Ramos (cell line): ENCODE measurements around the gene DPYD.

ENCODE experiments used
- in situ Hi-C: fragments of 300-500 bp; cut with MboI; formaldehyde crosslinking; loops from one replicate; pipeline ENCODE4 v1.14.3; 2022; ENCODE audit warnings: low sequenced_read_pairs; ENCODE audit not compliant: unreplicated experiment

Gene DPYD

DNA sequence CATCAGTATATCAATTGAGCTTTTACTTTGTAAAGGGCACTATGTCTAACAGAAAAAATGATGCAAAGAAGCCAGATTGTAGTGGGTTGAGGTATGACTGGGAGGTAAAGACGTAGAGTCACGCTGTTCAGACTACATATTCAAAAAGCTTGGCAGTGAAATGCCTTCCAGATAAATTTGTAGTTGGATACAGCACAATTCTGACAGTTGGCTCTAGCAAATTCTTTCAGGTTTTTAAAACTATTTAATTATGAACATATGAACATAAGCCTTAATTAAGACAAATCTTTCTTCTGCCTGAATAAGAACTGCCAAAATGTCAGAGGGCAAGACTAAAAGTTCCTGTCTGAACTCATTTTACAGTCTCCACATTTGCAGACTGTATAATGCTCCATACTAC lies 118.8 kb downstream of the DPYD start:
- in situ Hi-C loops, result no loop called here

DNA sequence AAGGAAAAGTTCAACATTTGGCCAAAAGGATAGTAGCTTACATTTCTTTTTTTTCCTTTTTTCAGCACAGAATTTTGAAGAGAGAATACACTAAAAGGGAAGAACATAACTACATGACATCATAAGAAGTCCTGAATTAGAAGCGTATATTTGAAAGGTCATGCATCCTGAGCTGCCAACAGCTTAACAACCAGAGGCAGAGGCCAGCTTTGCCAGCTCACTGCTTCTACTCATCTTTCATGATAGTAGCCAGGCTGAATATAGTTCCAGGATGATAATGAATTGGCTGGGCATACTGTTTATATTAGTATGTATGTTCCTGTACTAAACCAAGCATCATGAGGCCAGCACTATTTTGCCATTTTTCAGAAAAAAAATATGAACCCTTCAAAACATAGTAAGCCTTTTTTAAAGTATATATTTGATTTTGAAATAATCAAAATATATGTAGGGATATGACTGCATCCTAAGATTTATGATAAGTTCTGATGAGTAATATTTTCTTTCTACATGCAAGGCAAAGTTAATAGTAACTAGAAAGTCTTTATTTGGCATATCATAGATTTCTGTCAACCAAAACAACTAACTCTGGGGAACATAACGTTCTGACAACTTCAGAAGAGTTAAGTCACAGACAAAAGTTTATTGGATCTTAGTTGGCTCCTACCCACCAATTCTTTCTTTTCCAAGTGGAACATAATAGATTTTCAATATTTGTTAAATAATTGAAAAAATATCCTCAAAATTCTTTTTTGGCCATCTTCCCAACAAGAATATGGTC lies 123.2 kb downstream of the DPYD start:
- in situ Hi-C loops, result no loop called here

DNA sequence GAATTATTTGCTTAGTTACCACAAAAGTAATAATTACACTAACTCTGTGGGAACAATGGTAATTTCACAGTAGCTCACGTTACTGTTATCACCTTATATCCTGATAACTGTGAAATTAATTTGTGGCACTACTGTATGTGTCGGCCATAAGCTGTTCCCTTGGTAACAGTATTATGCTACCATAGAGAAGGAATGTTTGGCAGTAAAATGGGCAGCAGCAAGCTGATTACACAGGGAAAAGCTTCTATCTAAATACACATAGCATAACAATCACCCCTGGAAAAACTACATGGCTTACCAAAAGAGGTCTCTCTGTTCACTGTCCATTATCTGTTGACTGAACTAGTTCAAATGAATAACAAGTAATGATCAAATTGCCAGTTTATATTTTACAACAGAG lies 124.1 kb downstream of the DPYD start:
- in situ Hi-C loops, result no loop called here

DNA sequence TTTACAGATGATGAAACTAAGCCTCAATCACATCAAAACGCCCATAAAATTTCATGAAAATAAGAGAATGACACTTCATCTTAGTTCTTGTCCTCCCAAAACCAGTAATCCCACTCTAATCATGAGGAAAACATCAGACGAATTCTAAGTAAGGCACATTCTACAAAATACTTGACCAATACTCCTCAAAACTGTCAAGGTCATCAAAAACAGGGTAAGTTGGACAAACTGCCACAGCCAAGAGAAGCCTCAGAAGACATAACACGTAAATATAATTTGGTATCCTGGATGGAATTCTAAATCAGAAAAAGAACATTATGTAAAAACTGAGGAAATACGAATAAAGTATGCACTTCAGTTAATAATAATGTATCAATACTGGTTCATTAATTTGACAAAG lies 128.2 kb downstream of the DPYD start:
- in situ Hi-C loops, result no loop called here

DNA sequence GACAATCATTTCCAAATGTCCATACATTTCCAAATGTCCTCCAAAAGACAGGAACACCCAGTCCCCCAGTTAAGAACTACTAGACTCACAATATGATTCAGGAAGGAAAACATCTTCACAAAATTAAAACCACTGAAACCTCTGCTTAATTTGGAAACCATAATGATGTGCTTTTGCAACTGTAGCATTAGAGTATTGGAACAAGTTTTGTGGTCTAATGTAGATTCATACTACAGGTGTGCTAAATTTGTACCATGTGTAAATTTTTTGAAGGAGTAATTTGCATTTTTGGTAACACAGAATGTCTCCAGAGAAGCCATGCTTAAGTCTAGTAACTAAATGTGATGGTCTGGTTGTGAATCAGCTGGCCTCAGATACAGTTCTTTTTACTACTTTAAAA lies 129.6 kb downstream of the DPYD start:
- in situ Hi-C loops, result no loop called here

DNA sequence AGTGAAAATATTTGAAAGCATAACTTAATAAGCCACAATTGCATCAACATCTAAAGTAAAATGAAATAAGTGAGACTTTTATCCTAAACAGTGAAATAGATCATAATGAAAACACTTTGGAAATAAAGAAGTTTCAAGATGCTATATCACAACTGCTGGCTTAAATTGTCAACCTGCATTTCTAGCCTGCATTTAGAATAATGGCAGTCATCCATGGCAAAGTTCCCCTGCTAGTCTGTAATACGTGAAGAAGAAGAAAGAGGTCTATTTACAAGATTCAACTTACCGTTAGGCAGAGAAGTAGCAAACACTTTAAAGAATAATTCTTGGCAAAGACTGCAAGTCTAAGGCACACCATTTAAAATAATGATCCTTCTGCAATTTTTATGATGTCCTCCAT lies 133.6 kb downstream of the DPYD start:
- in situ Hi-C loops, result no loop called here

DNA sequence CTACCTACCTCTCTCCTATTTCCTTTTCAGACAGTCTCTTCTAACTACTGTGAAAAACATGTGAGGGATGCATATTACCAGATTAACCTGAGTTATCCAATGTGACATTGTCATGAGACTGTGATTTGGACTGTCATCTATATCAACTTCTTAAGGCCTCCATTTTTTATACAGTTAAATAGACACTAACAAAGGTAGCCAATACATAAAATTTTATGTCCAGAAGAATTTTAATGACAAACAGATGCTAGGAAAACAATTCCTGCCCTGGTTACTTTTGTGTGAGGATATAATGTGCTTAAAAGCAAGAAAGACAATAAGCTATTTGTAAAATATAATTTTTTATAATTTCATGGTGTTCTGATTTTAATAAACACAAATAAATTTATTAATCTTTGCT lies 136.2 kb downstream of the DPYD start:
- in situ Hi-C loops, result no loop called here

DNA sequence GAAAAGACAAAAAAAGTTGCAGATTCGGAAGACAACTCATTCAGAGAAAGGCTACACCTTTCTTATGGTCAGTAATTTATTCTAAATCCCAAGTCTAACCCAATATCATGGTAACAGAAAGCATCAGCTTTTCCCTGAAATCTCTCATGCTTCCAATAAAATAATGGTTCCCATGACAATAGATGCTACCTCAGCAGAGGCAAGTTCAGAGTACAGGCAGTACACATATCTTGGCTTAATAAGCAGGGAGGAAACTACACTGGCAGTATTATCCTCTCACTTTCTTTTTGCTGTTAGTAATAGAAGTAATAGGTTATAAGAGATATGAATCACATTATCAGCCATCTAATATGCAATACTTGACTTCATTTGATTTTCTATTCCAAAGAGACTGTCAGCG lies 137.1 kb downstream of the DPYD start:
- in situ Hi-C loops, result no loop called here

DNA sequence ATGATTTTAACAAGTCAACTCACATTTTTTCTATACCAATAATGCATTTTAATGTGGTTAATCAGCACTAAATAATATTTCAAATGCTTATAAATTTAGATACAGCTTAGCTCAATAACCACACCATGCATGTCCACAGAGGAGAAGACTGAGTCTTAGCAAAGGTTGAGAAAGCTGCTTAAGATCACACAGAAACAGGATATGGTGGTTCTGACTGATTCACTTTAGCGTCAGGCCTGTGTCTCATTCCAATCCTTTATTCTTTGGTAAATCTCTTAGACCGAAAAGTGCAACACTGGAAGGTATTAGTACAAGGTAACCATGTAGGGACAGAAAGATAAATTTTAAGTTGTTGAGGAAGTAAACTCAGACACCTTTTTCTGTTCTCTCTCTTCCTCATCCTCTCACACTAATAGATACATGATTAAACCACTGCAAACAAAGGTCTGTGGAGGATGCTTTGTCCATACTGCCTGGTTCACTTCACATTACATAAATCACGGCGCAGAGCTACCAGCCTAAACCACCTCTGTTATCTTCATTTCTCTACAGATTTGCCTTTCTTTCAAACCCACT lies 139.0 kb downstream of the DPYD start:
- in situ Hi-C loops, result no loop called here

DNA sequence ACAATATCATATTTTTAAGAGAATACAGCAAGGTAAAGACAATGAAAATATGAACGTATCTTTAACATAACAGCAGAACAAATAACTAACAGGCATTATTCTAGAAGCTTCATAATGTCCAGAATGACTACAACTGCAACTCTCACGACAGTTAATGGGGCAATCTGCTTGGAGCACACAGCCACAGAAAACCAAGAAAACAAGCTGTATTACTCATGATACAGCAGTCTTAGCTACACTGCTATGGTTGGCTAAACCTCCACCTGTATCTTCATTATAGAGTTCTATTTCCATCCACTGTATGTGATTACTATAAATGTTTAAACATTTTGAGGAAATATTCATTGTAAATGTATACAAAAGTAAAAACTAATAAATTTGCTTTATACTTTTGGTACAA lies 139.9 kb downstream of the DPYD start:
- in situ Hi-C loops, result no loop called here

DNA sequence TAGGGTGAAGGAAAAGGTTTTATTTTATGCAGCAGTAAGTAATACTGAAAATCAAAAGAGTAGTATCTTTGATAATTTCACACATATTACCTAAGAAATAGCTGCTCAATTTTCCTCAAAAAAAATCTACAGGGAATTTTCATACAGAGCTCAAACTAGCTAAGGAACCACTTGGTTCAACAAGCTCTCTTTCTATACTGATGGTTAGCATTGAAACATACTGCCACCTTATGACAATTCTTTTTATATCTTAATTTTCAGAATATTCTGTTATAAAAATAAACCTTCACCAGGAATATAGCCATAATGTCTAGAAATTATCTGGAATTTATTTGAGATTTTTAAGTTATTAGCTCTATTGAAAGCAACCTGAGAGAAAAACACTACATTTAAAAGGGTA lies 142.1 kb downstream of the DPYD start:
- in situ Hi-C loops, result no loop called here

DNA sequence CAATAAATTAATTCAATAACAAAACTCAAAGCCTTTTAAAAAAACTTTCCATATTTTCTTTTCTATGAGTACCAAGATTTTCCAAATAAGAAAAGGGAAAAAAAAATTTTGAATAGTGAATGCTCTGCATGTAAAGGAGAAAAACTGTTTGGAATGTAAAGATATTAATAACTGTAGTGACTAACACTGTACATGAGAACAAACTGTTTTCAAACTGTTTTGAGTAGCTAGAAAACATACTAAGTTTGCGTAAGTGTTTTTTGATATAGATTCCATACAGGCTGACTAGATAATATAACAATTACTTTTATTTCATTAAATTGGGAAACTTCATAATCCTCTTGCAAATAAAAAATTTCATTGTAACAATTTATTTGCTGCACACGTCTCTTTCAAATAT lies 150.5 kb downstream of the DPYD start:
- in situ Hi-C loops, result no loop called here

DNA sequence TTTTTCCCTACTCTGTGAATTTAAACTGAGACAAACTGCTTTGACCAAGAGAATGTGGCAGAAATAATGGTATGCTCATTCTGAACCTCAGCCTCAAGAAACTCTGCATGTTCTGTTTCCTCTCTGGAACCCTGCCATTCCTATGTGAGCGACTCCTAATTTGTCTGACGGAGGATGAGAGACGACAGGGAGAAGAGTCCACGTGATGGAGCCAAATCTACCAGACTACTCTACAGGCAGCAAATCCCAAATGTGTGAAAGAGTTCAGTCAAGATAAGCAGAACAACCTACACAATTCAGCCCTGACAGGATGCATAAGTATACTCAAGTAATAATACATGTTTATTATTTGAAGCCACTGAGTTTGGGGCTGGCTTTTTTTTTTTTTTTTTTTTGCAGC lies 153.5 kb downstream of the DPYD start:
- in situ Hi-C loops, result no loop called here

DNA sequence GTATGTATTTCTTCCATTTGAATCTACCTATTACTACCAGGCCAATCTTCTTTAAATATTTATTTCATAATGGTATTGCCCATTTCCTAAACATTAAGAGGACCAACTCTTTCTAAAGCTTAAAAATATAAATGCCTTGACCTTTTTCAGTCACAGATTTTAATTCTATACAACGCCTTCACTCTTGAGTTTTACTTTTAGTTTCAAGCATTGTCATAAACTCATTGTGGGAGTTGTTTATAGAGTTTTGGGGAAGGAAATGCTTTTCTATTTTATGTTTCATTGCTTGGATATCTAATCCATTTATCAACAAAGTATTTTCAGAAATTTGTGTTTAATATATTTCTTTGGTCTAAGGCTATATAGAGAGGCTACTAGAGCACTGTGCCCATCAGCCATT lies 155.8 kb downstream of the DPYD start:
- in situ Hi-C loops, result no loop called here

DNA sequence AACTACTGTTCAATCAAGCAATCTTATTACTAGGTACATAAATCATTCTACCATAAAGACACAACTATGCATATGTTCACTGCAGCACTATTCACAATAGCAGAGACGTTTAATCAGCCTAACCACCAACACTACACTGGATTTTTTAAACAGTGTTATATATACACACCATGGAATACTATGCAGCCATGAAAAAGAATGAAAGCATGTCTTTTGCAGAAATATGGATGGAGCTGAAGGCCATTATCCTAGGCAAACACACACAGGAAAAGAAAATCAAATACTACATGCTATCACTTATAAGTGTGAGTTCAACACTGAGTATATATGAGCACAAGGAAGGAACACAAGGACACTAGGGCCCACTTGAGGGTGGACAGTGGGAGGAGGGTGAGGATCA lies 159.2 kb downstream of the DPYD start:
- in situ Hi-C loops, result no loop called here

DNA sequence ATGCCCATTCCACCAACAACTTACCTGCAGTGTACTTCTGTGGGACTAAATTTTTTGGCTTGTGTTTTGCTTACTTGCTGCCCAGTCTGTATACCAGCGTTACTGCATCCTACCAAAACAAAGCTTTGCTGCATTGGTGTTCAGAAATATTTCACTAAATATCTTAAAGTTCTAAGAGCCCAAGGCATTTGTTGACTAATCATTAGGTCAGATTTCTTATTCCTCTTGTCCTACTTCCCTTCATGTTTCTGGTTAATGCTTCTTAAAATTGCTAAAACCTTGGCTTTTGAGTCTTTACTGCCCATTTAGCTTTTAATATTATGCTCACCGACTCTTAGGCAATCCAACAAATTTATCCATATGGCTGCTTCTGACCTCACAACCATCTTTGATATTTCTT lies 161.8 kb downstream of the DPYD start:
- in situ Hi-C loops, result no loop called here

DNA sequence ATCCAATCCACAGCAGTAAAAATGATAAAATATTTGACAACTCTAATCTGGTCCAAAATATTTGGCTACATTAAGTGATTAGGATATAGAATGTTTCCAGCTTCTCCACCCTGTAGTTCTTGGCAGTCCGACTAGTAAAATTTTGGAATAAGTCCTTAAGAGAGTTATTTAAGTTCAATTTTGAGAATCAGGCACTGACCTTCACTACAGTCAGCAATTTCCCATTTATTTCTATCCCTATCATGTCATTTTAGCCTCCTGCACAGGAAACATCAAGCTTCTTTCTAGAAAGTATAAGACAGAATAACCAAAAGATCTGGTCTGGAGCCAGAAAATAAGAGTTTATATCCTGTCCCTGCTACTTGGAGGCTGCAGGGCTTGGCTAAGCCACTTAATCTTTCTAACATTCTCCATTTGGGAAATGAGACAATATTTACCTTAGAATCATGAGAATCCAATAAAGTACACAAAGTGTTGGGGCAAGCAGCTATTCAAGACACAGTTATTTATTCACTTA lies 162.2 kb downstream of the DPYD start:
- in situ Hi-C loops, result no loop called here

DNA sequence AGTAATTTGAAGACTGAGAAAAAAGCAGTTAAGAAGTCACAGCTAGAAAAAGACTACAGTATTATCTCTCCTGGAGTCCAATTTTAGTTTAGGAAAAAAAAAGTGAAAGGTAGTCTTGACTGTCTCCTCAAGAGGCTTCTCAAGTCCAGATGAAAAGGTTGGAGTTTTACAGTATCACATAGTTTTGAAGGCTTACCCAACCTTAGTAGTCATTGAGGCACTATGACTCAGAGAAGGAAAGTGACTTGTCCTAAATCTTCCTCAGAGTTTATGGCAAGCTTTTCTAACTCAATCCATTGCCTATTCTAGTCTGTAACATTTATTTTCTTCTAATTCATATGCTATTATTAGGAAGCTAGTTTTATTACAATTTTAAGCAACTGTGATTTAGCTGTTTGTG lies 174.9 kb downstream of the DPYD start:
- in situ Hi-C loops, result no loop called here

DNA sequence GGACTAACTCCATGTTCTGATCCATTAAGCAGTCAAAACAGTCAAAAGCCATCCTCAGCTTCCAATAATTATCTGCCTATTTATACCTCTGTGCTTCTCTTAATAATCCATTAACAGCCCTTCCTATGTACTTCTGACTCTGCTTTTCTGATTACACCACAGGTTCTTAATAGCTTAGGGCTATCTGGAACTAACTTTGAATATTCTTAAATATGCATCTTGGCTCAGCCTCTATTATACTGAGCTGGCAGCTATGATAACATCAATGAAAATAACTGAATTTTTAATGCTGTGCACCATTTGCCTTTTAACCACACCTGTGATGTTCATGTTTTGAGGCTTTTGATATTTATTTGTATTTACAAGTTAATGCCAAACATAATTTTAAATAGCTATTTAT lies 175.9 kb downstream of the DPYD start:
- in situ Hi-C loops, result no loop called here

DNA sequence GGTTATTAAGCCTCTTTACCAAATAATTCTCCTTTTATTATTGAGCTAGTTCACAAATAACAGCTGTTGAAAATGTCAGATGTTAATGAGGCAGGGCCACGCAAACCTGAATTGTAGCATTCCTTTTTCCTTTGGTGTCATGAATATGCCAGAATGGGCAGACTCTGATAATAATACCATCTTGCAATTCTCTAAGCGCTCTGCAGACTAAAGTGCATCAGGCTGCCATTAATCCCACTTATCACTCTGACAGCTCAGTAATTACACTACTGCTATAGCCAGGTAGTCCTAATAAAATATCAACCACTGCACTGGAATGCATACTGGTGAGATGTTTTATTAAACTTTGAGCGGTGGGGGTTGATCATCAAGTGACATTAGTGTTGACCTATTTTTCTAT lies 177.7 kb downstream of the DPYD start:
- in situ Hi-C loops, result no loop called here

DNA sequence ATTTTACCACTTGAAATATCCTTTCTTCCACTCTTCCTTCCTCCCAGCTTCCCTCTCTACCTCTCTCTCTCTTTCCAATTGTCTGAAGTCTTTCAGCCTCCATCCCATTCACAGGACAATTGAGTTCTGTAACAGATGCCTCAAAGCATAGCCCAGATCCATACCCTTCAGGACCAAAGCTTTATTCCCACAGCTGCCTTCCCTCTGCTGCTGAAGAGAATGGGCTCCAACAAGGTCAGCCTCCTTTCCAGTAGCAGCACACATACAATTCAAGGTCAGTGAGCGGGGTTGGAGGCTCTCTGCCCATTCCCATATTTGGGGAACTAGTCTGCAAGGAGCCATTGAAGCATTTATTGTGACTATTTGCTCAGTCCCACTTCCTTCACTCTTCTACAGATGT lies 179.9 kb downstream of the DPYD start:
- in situ Hi-C loops, result no loop called here

DNA sequence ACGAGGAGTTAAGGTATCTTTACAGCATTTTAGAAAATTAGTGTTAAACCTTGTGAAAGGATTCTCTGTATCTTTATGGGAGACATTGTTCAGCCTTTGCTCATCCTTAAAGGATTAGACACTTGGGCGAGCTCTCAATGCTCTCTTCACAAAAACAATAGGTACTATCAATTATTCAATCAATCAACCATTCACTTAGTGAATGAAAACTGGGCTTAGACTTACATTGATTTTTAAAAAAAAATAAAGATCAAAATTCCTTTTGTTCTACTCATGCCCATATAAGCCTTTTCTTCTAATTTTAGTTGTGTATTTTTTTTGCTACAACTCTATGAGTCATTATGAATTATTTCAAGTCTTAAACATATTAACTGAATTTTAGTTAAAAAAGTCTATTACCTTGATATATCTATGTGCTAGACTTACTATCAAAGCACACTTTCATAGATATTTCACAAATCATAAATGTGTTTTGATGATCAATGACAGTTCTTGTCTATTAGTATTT lies 181.2 kb downstream of the DPYD start:
- in situ Hi-C loops, result no loop called here
